A673 (cell line): Measurements from ENCODE around the gene ZBED6.

Experiments
- EZH2 ChIP-seq: fragments of 200-600 bp; sonication (generic); IDR thresholded peaks from 2 replicates; pipeline ENCODE4 v1.6.1; 2017; ENCODE audit warnings: borderline replicate concordance, low read depth, mild to moderate bottlenecking, mixed read lengths, antibody characterized with exemption, low read length; ENCODE audit not compliant: poor library complexity, severe bottlenecking
- TF ChIP-seq, protein P1 (sequence below): fragments of 300-800, 200-600 bp; sonication (generic); conservative IDR thresholded peaks from 2 replicates; pipeline ENCODE4 v1.5.1; 2017; ENCODE audit warnings: low read depth, mild to moderate bottlenecking, antibody characterized with exemption, low read length, moderate library complexity, mixed read lengths

DNA sequence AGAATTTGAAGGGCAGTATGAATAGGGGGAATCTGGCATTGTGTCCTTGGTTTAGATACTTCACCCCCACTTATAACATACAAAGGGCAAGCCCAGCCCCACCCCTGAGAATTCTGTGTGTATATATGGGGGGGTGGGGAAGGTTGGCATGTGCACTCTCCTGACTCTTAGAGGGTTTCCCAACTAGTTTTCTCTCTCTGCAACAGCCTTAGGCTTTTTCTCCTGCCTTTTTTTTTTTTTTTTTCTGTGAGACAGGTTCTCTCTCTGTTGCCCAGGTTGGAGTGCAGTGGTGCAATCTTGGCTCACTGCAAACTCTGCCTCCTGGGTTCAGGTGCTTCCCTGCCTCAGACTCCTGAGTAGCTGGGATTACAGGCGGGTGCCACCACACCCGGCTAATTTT is 2.9 kb upstream of the ZBED6 start:
- TF ChIP-seq, protein P1, sequence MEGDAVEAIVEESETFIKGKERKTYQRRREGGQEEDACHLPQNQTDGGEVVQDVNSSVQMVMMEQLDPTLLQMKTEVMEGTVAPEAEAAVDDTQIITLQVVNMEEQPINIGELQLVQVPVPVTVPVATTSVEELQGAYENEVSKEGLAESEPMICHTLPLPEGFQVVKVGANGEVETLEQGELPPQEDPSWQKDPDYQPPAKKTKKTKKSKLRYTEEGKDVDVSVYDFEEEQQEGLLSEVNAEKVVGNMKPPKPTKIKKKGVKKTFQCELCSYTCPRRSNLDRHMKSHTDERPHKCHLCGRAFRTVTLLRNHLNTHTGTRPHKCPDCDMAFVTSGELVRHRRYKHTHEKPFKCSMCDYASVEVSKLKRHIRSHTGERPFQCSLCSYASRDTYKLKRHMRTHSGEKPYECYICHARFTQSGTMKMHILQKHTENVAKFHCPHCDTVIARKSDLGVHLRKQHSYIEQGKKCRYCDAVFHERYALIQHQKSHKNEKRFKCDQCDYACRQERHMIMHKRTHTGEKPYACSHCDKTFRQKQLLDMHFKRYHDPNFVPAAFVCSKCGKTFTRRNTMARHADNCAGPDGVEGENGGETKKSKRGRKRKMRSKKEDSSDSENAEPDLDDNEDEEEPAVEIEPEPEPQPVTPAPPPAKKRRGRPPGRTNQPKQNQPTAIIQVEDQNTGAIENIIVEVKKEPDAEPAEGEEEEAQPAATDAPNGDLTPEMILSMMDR = no peak
- TF ChIP-seq EZH2 = no peak
